ACC112 (cell line): ENCODE data around the gene HOGA1.
"Not testable (repeated sequence)": the region's sequence is repeated elsewhere in the genome, so short reads cannot be mapped to it uniquely, and the experiment has no call there.

Experiments
- H2AFZ ChIP-seq: fragments of 200-600 bp; sonication (generic); one replicate; pipeline ENCODE4 v1.6.0; 2017; ENCODE audit warnings: antibody characterized with exemption, low read length; ENCODE audit not compliant: unreplicated experiment
- H3K27ac ChIP-seq: fragments of 200-600 bp; sonication (generic); 2 replicates; pipeline ENCODE4 v1.5.1; 2014; ENCODE audit warnings: low read depth, mild to moderate bottlenecking, antibody characterized with exemption, low read length, moderate library complexity
- H3K27me3 ChIP-seq: fragments of 200-600 bp; sonication (generic); 2 replicates; pipeline ENCODE4 v1.6.1; 2014; ENCODE audit warnings: mild to moderate bottlenecking, antibody characterized with exemption, low read length, moderate library complexity, mixed read lengths; ENCODE audit not compliant: insufficient read depth
- H3K36me3 ChIP-seq: fragments of 200-600 bp; sonication (generic); 2 replicates; pipeline ENCODE4 v1.6.1; 2016; ENCODE audit warnings: mild to moderate bottlenecking, antibody characterized with exemption, low read length, moderate library complexity, mixed read lengths; ENCODE audit not compliant: insufficient read depth
- H3K4me1 ChIP-seq: fragments of 200-600 bp; sonication (generic); one replicate; pipeline ENCODE4 v1.6.1; 2016; ENCODE audit warnings: low read length, mixed read lengths; ENCODE audit not compliant: insufficient read depth, unreplicated experiment, control insufficient read depth
- H3K4me3 ChIP-seq: fragments of 200-600 bp; sonication (generic); 2 replicates; pipeline ENCODE4 v1.5.1; 2014; ENCODE audit warnings: mild to moderate bottlenecking, low read depth, low read length
- H3K79me2 ChIP-seq: fragments of 200-600 bp; sonication (generic); one replicate; pipeline ENCODE4 v1.6.0; 2016; ENCODE audit warnings: low read length; ENCODE audit not compliant: control insufficient read depth, unreplicated experiment, insufficient read depth

The HOGA1 gene

GRCh38 chr10:97560731-97561381 is 23.3 kb upstream of the HOGA1 start:
- Histone ChIP-seq H3K79me2 (peaks cover 14% of the 10 kb centered on the region), H3K27ac (peak overlapping the region; percentile 58), H3K4me3 (peak overlapping the region; percentile 72)
- H3K36me3 ChIP-seq, H3K4me1 ChIP-seq, H3K27me3 ChIP-seq, H2AFZ ChIP-seq: not testable (repeated sequence)

- H2AFZ ChIP-seq, H3K27me3 ChIP-seq, H3K36me3 ChIP-seq, H3K4me1 ChIP-seq, H3K27ac ChIP-seq: not testable (repeated sequence)
- peaks cover 14% of the 10 kb centered on the region for H3K79me2 ChIP-seq
- peak overlapping the region; percentile 72; the same call in 1 of the 2 replicates for H3K4me3 ChIP-seq
These were observed 22.7 kb upstream of the HOGA1 start for GRCh38 chr10:97561386-97562077.

GRCh38 chr10:97562329-97562728 is 21.9 kb upstream of the HOGA1 start:
- H3K36me3 ChIP-seq, H3K4me1 ChIP-seq, H2AFZ ChIP-seq, H3K4me3 ChIP-seq, H3K27me3 ChIP-seq, H3K27ac ChIP-seq: not testable (repeated sequence)
- peaks cover 14% of the 10 kb centered on the region for H3K79me2 ChIP-seq

GRCh38 chr10:97563337-97563736 is 20.9 kb upstream of the HOGA1 start:
- no peaks in the 10 kb centered on the region for H3K36me3 ChIP-seq
- H3K4me1 ChIP-seq: no peaks in the 10 kb centered on the region
- no peaks in the 10 kb centered on the region for H3K27me3 ChIP-seq
- H2AFZ ChIP-seq: no peak overlapping the region
- peaks cover 11% of the 10 kb centered on the region for H3K79me2 ChIP-seq
- no peak overlapping the region for H3K27ac ChIP-seq
- H3K4me3 ChIP-seq: no peak overlapping the region

GRCh38 chr10:97564776-97565175 is 19.4 kb upstream of the HOGA1 start:
- no peak overlapping the region for H2AFZ ChIP-seq
- peaks cover 7% of the 10 kb centered on the region for H3K79me2 ChIP-seq
- no peaks in the 10 kb centered on the region for H3K36me3 ChIP-seq
- no peaks in the 10 kb centered on the region for H3K27me3 ChIP-seq
- H3K4me3 ChIP-seq: no peak overlapping the region
- no peak overlapping the region for H3K27ac ChIP-seq
- no peaks in the 10 kb centered on the region for H3K4me1 ChIP-seq

- peaks cover 4% of the 10 kb centered on the region for H3K79me2 ChIP-seq
- H3K4me3 ChIP-seq: no peak overlapping the region
- H3K27ac ChIP-seq: no peak overlapping the region
- H2AFZ ChIP-seq: no peak overlapping the region
- H3K36me3 ChIP-seq: no peaks in the 10 kb centered on the region
- no peaks in the 10 kb centered on the region for H3K4me1 ChIP-seq
- no peaks in the 10 kb centered on the region for H3K27me3 ChIP-seq
These were observed 17.7 kb upstream of the HOGA1 start for GRCh38 chr10:97566336-97566996.

GRCh38 chr10:97567891-97568290 is 16.3 kb upstream of the HOGA1 start:
- no peaks in the 10 kb centered on the region for H3K27me3 ChIP-seq
- H3K4me3 ChIP-seq: no peak overlapping the region
- H3K4me1 ChIP-seq: peaks cover 6% of the 10 kb centered on the region
- no peaks in the 10 kb centered on the region for H3K36me3 ChIP-seq
- no peaks in the 10 kb centered on the region for H3K79me2 ChIP-seq
- no peak overlapping the region for H3K27ac ChIP-seq
- H2AFZ ChIP-seq: no peak overlapping the region

GRCh38 chr10:97570146-97570788 is 13.9 kb upstream of the HOGA1 start:
- Histone ChIP-seq H3K27ac (no peak overlapping the region), H3K36me3 (no peaks in the 10 kb centered on the region), H3K4me3 (no peak overlapping the region), H3K79me2 (no peaks in the 10 kb centered on the region), H3K27me3 (no peaks in the 10 kb centered on the region), H2AFZ (no peak overlapping the region), H3K4me1 (peaks cover 26% of the 10 kb centered on the region)

- Histone ChIP-seq H3K4me3 (no peak overlapping the region), H3K4me1 (peaks cover 28% of the 10 kb centered on the region), H2AFZ (no peak overlapping the region), H3K79me2 (no peaks in the 10 kb centered on the region), H3K27ac (no peak overlapping the region), H3K36me3 (no peaks in the 10 kb centered on the region), H3K27me3 (no peaks in the 10 kb centered on the region)
These were observed 13.3 kb upstream of the HOGA1 start for GRCh38 chr10:97570789-97571471.

- Histone ChIP-seq H2AFZ (no peak overlapping the region), H3K79me2 (no peaks in the 10 kb centered on the region), H3K36me3 (no peaks in the 10 kb centered on the region), H3K27me3 (no peaks in the 10 kb centered on the region), H3K4me1 (peaks cover 28% of the 10 kb centered on the region), H3K27ac (no peak overlapping the region), H3K4me3 (no peak overlapping the region)
These were observed 12.6 kb upstream of the HOGA1 start for GRCh38 chr10:97571622-97572021.
